Mesothelial cell of epicardium (in vitro differentiated cells): Measurements from ENCODE around the gene SECTM1. TPM values are rescaled to one million over a fixed set of nuclear protein-coding genes. Genes with fewer than 3 reads are reported as not detected.

Experiments used
- DNase-seq, 2 experiments: peaks; one replicate each; pipeline ENCODE4 v3.0.0; 2021; ENCODE audit warnings: low spot score in 2 of 2; ENCODE audit not compliant: unreplicated experiment in 2 of 2
- H3K27ac Mint-ChIP-seq: 2 replicates; pipeline ENCODE4 v1.8.0; 2021; ENCODE audit warnings: mixed read lengths
- H3K27me3 Mint-ChIP-seq: 2 replicates; pipeline ENCODE4 v1.8.0; 2021; ENCODE audit warnings: low read depth, mixed read lengths
- H3K36me3 Mint-ChIP-seq: 2 replicates; pipeline ENCODE4 v1.8.0; 2021; ENCODE audit warnings: mixed read lengths
- H3K4me1 Mint-ChIP-seq: 2 replicates; pipeline ENCODE4 v1.8.0; 2021; ENCODE audit warnings: mixed read lengths
- H3K4me3 Mint-ChIP-seq: 2 replicates; pipeline ENCODE4 v1.8.0; 2021; ENCODE audit warnings: mild to moderate bottlenecking, moderate library complexity, mixed read lengths
- H3K9me3 Mint-ChIP-seq: 2 replicates; pipeline ENCODE4 v1.8.0; 2021; ENCODE audit warnings: mixed read lengths
- total RNA-seq: library from RNA; stranded (reverse); gene quantifications from 3 replicates; pipeline ENCODE4 v1.2.1, GENCODE V29; 2021
- TF ChIP-seq, protein P1 (sequence below): fragments of 200-600 bp; sonication (generic); IDR thresholded peaks from one replicate; pipeline ENCODE4 v1.5.0; 2021; ENCODE audit warnings: antibody characterized with exemption; ENCODE audit not compliant: unreplicated experiment

The SECTM1 gene
- total RNA-seq, 1 donor from 2014 or later = 7.0 TPM

DNA sequence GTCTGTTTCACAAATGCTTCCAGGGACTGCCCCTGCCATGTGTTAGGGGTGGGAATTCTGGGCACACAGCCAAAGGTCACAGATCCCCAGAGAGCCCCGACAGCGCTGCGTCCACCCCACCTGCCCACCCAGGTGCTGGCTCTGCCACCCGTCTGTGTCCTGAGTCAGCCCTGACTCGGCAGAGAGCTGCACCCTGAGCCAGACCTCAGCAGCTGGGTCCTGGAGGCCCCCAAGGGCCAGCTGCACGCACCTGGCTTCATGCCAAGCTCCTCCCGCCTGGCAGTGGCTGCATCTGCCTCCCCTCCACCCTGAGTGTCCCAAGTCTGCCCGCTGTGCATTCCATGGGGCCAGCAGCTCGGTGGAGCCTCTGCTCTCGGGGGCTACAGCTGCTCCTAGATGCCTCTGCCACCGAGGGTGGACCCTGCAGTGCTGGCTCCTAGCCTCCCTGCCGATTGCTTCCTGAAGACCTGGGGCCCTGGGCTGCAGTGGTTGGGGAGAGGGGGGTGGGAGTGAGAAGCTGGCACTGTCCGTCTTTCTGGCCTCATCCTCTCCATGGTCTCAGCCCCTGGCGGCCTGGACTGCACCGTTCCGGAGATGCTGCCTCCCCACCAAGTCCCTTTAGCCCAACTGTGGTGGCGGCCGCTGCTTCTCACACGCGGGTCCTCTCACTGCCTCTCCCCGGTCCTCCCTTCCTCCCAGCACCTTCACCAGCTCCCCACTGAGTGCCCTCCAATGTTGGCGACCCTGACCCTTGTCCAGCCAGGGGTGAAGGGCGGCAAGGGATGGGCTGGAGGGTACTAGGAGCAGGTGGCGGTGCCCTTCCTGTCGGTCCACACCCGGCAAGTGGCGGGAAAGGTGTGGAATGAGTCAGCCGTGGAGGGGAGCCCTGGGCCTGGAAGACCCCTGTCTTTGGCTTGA is 3.0 kb downstream of the SECTM1 start:
- no peaks in the 10 kb centered on the region for H3K9me3 Mint-ChIP-seq
- H3K4me3 Mint-ChIP-seq = peak overlapping the region; percentile 28
- TF ChIP-seq, protein P1, sequence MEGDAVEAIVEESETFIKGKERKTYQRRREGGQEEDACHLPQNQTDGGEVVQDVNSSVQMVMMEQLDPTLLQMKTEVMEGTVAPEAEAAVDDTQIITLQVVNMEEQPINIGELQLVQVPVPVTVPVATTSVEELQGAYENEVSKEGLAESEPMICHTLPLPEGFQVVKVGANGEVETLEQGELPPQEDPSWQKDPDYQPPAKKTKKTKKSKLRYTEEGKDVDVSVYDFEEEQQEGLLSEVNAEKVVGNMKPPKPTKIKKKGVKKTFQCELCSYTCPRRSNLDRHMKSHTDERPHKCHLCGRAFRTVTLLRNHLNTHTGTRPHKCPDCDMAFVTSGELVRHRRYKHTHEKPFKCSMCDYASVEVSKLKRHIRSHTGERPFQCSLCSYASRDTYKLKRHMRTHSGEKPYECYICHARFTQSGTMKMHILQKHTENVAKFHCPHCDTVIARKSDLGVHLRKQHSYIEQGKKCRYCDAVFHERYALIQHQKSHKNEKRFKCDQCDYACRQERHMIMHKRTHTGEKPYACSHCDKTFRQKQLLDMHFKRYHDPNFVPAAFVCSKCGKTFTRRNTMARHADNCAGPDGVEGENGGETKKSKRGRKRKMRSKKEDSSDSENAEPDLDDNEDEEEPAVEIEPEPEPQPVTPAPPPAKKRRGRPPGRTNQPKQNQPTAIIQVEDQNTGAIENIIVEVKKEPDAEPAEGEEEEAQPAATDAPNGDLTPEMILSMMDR = no peak
- no peaks in the 10 kb centered on the region for H3K36me3 Mint-ChIP-seq
- DNase-seq = peak; percentile 32 to 74
- no peak overlapping the region for H3K27ac Mint-ChIP-seq
- peaks cover 29% of the 10 kb centered on the region for H3K27me3 Mint-ChIP-seq
- peaks cover 55% of the 10 kb centered on the region for H3K4me1 Mint-ChIP-seq

DNA sequence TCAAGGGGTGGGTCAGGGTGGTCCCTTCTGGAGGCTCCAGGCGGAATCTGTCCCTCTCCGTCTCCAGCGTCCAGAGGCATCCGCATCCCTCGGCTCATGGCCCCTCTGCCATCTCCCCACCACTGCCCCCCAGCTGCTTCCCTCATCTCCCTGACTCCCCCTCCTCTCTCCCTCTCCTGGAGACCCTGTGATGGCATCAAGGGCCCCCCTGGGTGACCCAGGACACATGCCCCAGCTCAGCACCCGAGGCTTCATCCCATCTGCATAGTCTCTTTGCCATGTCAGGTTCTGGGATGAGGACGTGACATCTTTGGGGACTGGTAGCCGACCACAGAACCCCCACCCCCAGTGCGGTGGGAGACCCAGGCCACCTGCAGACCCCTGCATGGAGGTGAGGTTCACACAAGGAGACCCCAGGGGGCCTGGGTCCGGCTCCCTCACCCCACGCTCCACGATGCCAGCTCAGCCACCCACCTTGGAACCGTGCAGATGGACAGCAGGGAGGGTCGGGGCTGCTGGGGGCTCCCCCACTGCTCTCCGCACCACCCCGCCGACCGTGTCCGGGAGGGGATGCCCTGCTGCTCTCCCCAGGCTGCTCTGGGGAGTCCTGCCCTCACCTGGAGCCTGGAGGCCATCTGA is 3.8 kb downstream of the SECTM1 start:
- Mint-ChIP-seq H3K4me3 (no peak overlapping the region), H3K27me3 (peaks cover 24% of the 10 kb centered on the region), H3K27ac (no peak overlapping the region), H3K36me3 (no peaks in the 10 kb centered on the region), H3K4me1 (peaks cover 49% of the 10 kb centered on the region), H3K9me3 (no peaks in the 10 kb centered on the region)
- DNase-seq = no peak
- TF ChIP-seq, protein P1 = no peak

DNA sequence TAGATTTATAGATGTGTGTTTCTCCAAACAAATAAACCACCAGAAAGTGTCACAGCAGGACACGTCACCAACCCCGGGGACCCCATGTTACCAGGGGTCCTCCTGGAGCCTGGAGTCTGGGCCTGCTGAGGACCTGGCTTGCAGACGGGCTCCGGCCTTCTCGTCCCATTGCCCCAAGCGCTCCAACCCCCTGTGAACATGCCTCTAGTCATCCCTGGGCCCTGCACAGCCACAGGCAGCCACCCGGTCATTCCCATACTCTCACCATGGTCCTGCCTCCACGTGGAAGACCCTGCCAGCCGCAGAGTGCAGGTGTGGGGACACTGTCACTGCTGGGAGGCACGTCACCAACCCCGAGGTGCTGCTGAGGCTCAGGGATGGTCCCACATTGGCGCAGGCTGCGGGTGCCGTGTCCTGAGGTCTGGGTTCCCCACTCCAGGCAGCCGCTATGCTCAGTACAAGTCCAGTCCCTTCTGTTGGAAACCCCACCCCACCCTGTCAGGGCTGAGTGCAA is 4.5 kb downstream of the SECTM1 start:
- no peak for DNase-seq
- H3K27ac Mint-ChIP-seq = no peak overlapping the region
- H3K36me3 Mint-ChIP-seq = no peaks in the 10 kb centered on the region
- no peak overlapping the region for H3K4me3 Mint-ChIP-seq
- H3K4me1 Mint-ChIP-seq = peaks cover 47% of the 10 kb centered on the region
- H3K27me3 Mint-ChIP-seq = peaks cover 28% of the 10 kb centered on the region
- TF ChIP-seq, protein P1 = no peak
- no peaks in the 10 kb centered on the region for H3K9me3 Mint-ChIP-seq

DNA sequence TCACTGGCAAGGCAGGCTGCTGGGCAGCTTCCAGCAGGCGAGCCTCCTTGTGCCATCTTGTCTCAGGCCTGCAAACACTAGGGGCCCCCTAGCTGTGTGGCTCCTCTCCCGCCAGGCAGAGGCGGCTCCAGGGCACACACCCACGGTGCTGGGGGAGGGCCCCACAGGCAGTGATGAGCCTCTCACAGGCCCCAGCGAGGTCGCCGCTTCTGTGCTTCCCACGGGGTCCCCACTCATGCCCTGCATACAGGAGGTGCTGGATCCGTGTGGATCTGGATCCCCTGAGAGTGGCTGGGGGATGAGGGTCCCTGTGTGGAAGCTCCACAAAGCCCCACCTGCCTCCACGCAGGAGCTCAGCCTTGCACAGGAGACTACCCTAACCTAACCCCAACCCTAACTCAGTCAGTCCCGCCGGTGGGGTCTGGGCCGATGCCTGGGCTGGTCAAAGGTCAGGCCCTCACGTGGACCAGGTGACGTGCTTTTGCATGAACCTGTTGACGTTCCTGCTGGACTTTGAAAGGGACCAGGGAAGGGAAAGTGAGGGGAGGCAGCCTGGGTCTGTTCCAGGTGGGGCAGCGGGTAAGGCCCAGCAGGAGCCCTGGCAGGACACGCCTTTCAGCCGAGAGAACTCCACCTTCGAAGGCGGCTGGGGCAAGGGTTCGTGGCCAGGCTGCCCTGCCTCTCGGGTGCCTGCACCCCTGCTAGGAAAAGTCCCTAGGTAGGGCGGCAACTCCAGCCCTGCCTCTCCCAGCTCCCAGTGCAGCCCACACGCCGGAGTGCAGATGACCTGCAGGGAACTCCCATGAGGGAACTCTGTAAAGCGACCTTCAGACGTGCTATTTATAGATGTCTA is 5.2 kb downstream of the SECTM1 start:
- no peak overlapping the region for H3K27ac Mint-ChIP-seq
- TF ChIP-seq, protein P1 = no peak
- peaks cover 50% of the 10 kb centered on the region for H3K4me1 Mint-ChIP-seq
- H3K36me3 Mint-ChIP-seq = no peaks in the 10 kb centered on the region
- no peaks in the 10 kb centered on the region for H3K9me3 Mint-ChIP-seq
- no peak for DNase-seq
- no peak overlapping the region for H3K4me3 Mint-ChIP-seq
- H3K27me3 Mint-ChIP-seq = peaks cover 28% of the 10 kb centered on the region

DNA sequence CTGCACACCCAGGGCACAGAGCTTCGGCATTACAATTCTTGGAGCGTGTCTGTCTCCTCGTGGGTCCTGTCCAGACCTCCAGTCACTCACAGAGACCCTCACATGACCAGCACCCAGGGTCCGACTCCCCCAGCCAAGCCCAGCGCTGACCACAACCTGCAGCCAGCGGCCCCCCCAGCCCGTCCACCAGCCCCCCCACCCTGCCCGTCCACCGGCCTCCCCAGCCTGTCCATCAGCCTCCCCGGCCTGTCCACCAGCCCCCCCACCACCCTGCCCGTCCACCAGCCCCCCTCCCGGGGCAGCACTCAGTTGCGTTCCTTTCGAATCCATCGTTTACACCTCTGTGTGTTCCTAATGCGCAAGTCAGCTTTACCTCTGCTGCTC is 5.8 kb downstream of the SECTM1 start:
- Mint-ChIP-seq H3K4me1 (peaks cover 47% of the 10 kb centered on the region), H3K27me3 (peaks cover 26% of the 10 kb centered on the region), H3K4me3 (no peak overlapping the region), H3K36me3 (no peaks in the 10 kb centered on the region), H3K9me3 (no peaks in the 10 kb centered on the region), H3K27ac (no peak overlapping the region)
- TF ChIP-seq, protein P1 = no peak
- no peak for DNase-seq
